Measurements from ENCODE around the gene LIN9.
"Not testable (repeated sequence)": the region's sequence is repeated elsewhere in the genome, so short reads cannot be mapped to it uniquely, and the experiment has no call there.

LIN9 gene

GRCh38 chr1:226276077-226276682 lies 32.8 kb downstream of the LIN9 start:
- no peak for DNase-seq (ENCODE audit: low read depth, low spot score)

GRCh38 chr1:226274138-226274537 lies 34.8 kb downstream of the LIN9 start:
- no peak for DNase-seq (ENCODE audit: low read depth, low spot score)

- DNase-seq (ENCODE audit: low read depth, low spot score), result not testable (repeated sequence)
These were observed 36.6 kb downstream of the LIN9 start for GRCh38 chr1:226272233-226272902.

GRCh38 chr1:226268421-226269124 lies 40.4 kb downstream of the LIN9 start:
- no peak for DNase-seq (ENCODE audit: low read depth, low spot score)

- DNase-seq (ENCODE audit: low read depth, low spot score), result no peak
These were observed 47.1 kb downstream of the LIN9 start for GRCh38 chr1:226261818-226262217.

GRCh38 chr1:226255380-226255779 lies 53.6 kb downstream of the LIN9 start:
- DNase-seq (ENCODE audit: low read depth, low spot score), result no peak

GRCh38 chr1:226253933-226254332 lies 55.0 kb downstream of the LIN9 start:
- DNase-seq (ENCODE audit: low read depth, low spot score), result no peak

- not testable (repeated sequence) for DNase-seq (ENCODE audit: low read depth, low spot score)
These were observed 56.1 kb downstream of the LIN9 start for GRCh38 chr1:226252841-226253240.

- no peak for DNase-seq (ENCODE audit: low read depth, low spot score)
These were observed 58.5 kb downstream of the LIN9 start for GRCh38 chr1:226250511-226250910.

- no peak for DNase-seq (ENCODE audit: low read depth, low spot score)
These were observed 60.2 kb downstream of the LIN9 start for GRCh38 chr1:226248796-226249195.

GRCh38 chr1:226248091-226248490 lies 60.9 kb downstream of the LIN9 start:
- DNase-seq (ENCODE audit: low read depth, low spot score), result no peak

- DNase-seq (ENCODE audit: low read depth, low spot score), result no peak
These were observed 69.5 kb downstream of the LIN9 start for GRCh38 chr1:226239421-226239820.

- DNase-seq (ENCODE audit: low read depth, low spot score), result no peak
These were observed 72.1 kb downstream of the LIN9 start for GRCh38 chr1:226236826-226237225.

GRCh38 chr1:226233806-226234205 lies 75.2 kb downstream of the LIN9 start:
- no peak for DNase-seq (ENCODE audit: low read depth, low spot score)

GRCh38 chr1:226233293-226233692 lies 75.7 kb downstream of the LIN9 start:
- DNase-seq (ENCODE audit: low read depth, low spot score), result no peak

- DNase-seq (ENCODE audit: low read depth, low spot score), result no peak
These were observed 82.4 kb downstream of the LIN9 start for GRCh38 chr1:226226601-226227000.

GRCh38 chr1:226223786-226224244 lies 85.1 kb downstream of the LIN9 start:
- no peak for DNase-seq (ENCODE audit: low read depth, low spot score)

- no peak for DNase-seq (ENCODE audit: low read depth, low spot score)
These were observed 85.7 kb downstream of the LIN9 start, which contains the start of gene MIXL1 for GRCh38 chr1:226223157-226223785. TSS of gene MIXL1 (plus strand) at chr1:226223664. CDS start at chr1:226223682, 18 bp downstream.

- no peak for DNase-seq (ENCODE audit: low read depth, low spot score)
These were observed 86.3 kb downstream of the LIN9 start for GRCh38 chr1:226222686-226223085.

GRCh38 chr1:226220473-226221189 lies 88.3 kb downstream of the LIN9 start:
- no peak for DNase-seq (ENCODE audit: low read depth, low spot score)

GRCh38 chr1:226217273-226217672 lies 91.7 kb downstream of the LIN9 start:
- DNase-seq (ENCODE audit: low read depth, low spot score), result no peak

GRCh38 chr1:226216056-226216455 lies 92.9 kb downstream of the LIN9 start:
- DNase-seq (ENCODE audit: low read depth, low spot score), result no peak

All from iPS DF 19.7 (cell line).